Progenitor cell of endocrine pancreas (in vitro differentiated cells): ENCODE data around the gene MICAL1. TPM values are rescaled to one million over a fixed set of nuclear protein-coding genes. Genes with fewer than 3 reads are reported as not detected.

Experiments used
- DNase-seq: peaks from one replicate; pipeline ENCODE4 v3.0.0; 2021; ENCODE audit warnings: low spot score; ENCODE audit not compliant: unreplicated experiment
- H3K27ac Mint-ChIP-seq: 2 replicates; pipeline ENCODE4 v1.8.0; 2021; ENCODE audit warnings: mild to moderate bottlenecking, moderate library complexity, mixed read lengths
- H3K27me3 Mint-ChIP-seq: 2 replicates; pipeline ENCODE4 v1.8.0; 2021; ENCODE audit warnings: mixed read lengths
- H3K36me3 Mint-ChIP-seq: 2 replicates; pipeline ENCODE4 v1.8.0; 2022; ENCODE audit warnings: mixed read lengths; ENCODE audit not compliant: insufficient read depth
- H3K4me1 Mint-ChIP-seq: 2 replicates; pipeline ENCODE4 v1.8.0; 2021; ENCODE audit warnings: low read depth, mixed read lengths
- H3K4me3 Mint-ChIP-seq: 2 replicates; pipeline ENCODE4 v1.8.0; 2021; ENCODE audit warnings: low read depth, mild to moderate bottlenecking, moderate library complexity, mixed read lengths
- H3K9me3 Mint-ChIP-seq: 2 replicates; pipeline ENCODE4 v1.8.0; 2021; ENCODE audit warnings: low read depth, mixed read lengths
- total RNA-seq: library from RNA; stranded (reverse); gene quantifications from 2 replicates; pipeline ENCODE4 v1.2.1, GENCODE V29; 2021
- TF ChIP-seq, protein P1 (sequence below): fragments of 200-600 bp; sonication (generic); IDR thresholded peaks from one replicate; pipeline ENCODE4 v1.5.0; 2021; ENCODE audit warnings: antibody characterized with exemption, mild to moderate bottlenecking; ENCODE audit not compliant: unreplicated experiment

The MICAL1 gene
- total RNA-seq, 1 donor from 2014 or later = 101 TPM

DNA sequence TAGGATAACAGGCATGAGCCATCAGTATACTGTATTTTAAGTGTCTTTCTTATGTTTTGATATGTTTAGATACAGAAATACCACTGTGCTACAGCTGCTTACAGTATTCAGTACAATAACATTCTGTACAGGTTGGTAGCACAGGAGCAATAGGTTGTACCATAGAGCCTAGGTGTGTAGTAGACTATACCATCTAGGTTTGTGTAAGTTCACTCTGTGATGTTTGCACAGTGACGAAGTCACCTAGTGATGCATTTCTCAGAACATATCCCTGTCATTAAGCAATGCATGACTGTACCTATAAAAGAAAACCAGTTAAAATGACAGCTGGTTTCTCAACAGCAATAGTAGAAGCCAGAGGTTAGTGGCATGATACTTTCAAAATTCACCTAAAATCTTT is 30.5 kb upstream of the MICAL1 start:
- peaks cover 20% of the 10 kb centered on the region for H3K27me3 Mint-ChIP-seq
- H3K36me3 Mint-ChIP-seq = peaks cover 5% of the 10 kb centered on the region
- H3K9me3 Mint-ChIP-seq = no peaks in the 10 kb centered on the region
- no peak for DNase-seq
- peaks cover 12% of the 10 kb centered on the region for H3K4me1 Mint-ChIP-seq
- no peak overlapping the region for H3K4me3 Mint-ChIP-seq
- TF ChIP-seq, protein P1, sequence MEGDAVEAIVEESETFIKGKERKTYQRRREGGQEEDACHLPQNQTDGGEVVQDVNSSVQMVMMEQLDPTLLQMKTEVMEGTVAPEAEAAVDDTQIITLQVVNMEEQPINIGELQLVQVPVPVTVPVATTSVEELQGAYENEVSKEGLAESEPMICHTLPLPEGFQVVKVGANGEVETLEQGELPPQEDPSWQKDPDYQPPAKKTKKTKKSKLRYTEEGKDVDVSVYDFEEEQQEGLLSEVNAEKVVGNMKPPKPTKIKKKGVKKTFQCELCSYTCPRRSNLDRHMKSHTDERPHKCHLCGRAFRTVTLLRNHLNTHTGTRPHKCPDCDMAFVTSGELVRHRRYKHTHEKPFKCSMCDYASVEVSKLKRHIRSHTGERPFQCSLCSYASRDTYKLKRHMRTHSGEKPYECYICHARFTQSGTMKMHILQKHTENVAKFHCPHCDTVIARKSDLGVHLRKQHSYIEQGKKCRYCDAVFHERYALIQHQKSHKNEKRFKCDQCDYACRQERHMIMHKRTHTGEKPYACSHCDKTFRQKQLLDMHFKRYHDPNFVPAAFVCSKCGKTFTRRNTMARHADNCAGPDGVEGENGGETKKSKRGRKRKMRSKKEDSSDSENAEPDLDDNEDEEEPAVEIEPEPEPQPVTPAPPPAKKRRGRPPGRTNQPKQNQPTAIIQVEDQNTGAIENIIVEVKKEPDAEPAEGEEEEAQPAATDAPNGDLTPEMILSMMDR = no peak
- no peak overlapping the region for H3K27ac Mint-ChIP-seq

- no peaks in the 10 kb centered on the region for H3K9me3 Mint-ChIP-seq
- peaks cover 20% of the 10 kb centered on the region for H3K27me3 Mint-ChIP-seq
- H3K36me3 Mint-ChIP-seq = peaks cover 9% of the 10 kb centered on the region
- DNase-seq = no peak
- H3K4me3 Mint-ChIP-seq = no peak overlapping the region
- peaks cover 17% of the 10 kb centered on the region for H3K4me1 Mint-ChIP-seq
- no peak overlapping the region for H3K27ac Mint-ChIP-seq
- TF ChIP-seq, protein P1 = no peak
These were observed 29.8 kb upstream of the MICAL1 start for GRCh38 chr6:109485266-109485935.

GRCh38 chr6:109484122-109484521 is 28.6 kb upstream of the MICAL1 start:
- Mint-ChIP-seq H3K4me3 (peak overlapping the region; percentile 74), H3K9me3 (no peaks in the 10 kb centered on the region), H3K36me3 (peaks cover 12% of the 10 kb centered on the region), H3K4me1 (peaks cover 24% of the 10 kb centered on the region), H3K27ac (no peak overlapping the region), H3K27me3 (peaks cover 20% of the 10 kb centered on the region)
- DNase-seq = no peak
- TF ChIP-seq, protein P1 = no peak

DNA sequence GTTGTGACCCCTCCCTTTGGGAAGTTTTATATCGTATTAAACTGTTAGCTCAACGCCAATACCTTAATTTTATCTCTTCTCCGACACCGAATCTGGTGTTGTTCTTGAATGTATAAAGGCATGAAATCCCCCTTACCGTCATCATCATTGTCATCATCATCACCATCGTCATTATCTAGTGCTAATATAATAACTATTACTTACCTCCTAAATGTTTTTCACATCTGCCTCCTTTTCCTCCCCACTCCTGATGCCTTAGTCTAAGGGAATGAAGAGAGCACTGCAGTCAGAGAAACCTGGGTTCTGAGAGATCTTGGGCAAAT is 28.1 kb upstream of the MICAL1 start:
- Mint-ChIP-seq H3K9me3 (no peaks in the 10 kb centered on the region), H3K36me3 (peaks cover 16% of the 10 kb centered on the region), H3K4me1 (peaks cover 28% of the 10 kb centered on the region), H3K27me3 (peaks cover 20% of the 10 kb centered on the region), H3K4me3 (peak overlapping the region; percentile 74), H3K27ac (no peak overlapping the region)
- DNase-seq = no peak
- TF ChIP-seq, protein P1 = no peak

DNA sequence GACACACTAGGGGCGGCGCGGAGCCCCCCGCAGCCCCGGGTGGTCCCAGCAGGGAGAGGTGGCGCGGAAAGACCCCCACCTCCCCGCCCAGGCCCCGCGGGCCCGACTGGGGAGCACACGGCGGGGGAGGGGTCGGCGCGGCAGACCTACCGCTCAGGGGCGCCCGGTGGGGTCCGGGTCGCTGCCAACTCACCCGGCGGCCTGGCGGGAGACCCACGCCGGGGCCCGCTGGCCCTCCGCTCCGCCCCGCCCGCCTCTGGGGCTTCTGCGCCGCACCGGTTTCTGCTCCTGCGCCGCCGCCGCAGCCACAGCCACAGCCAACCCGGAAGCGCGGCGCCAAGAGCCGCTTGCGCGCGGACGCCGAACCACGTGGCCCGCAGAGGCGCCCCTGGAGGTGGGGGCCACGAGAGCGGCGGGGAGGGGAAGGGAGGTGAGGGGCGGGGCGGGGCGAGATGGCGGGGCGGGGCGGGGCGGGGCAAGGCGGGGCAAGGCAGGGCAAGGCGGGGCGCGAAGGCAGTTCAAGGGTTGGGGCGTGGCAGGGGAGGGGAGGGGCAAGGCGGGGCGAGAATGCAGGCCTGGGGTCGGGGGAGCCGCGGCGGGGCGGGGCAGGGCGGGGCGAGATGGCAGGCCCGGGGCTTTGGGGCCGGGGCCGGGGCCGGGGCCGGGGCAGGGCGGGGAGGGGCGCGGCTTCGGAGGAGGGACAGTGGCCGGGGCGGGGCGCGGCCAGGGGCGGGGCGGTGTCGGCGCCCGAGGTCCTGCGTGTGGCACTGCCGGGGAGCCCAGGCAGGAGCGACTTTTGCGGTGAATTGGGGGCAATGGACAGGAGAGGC is 27.5 kb upstream of the MICAL1 start, which contains the start of gene ZBTB24:
TSS of gene ZBTB24 (minus strand) at position 315 of the 830 bp plus-strand sequence. CDS start 1,193 bp downstream, outside the sequence.
- Mint-ChIP-seq H3K27ac (peak within 1 kb of the TSS; percentile 89), H3K36me3 (peaks cover 16% of the 10 kb centered on the region), H3K4me3 (peak within 1 kb of the TSS; percentile 94), H3K27me3 (peaks cover 20% of the 10 kb centered on the region), H3K9me3 (no peaks in the 10 kb centered on the region), H3K4me1 (peaks cover 34% of the 10 kb centered on the region)
- TF ChIP-seq, protein P1 = no peak
- peak; percentile 76 for DNase-seq
